H1 (cell line): Measurements from ENCODE around the gene ADSS1. TPM values are rescaled to one million over a fixed set of nuclear protein-coding genes. Genes with fewer than 3 reads are reported as not detected.

Experiments used
- CTCF ChIA-PET: fragments of 300-600 bp; sonication (Branson Sonifier 250); formaldehyde crosslinking; loops from one replicate; lab custom pipeline; 2021; ENCODE audit not compliant: partially characterized antibody; lab: Charles Lee
- POLR2A ChIA-PET: fragments of 300-600 bp; sonication (Branson Sonifier 250); formaldehyde crosslinking; loops from one replicate; lab custom pipeline; 2021; ENCODE audit warnings: inconsistent platforms; ENCODE audit not compliant: partially characterized antibody; lab: Charles Lee
- DNase-seq, 2 experiments: peaks; one replicate each; pipeline versions ENCODE4 v3.0.0 to v3.0.0-alpha.2; 2010 to 2022; ENCODE audit warnings: low spot score in 2 of 2, low read depth in 1 of 2, mixed read lengths in 1 of 2
- FAIRE-seq: peaks from 2 replicates; lab custom pipeline; 2011; peaks lifted over from hg19 to GRCh38; lab: Jason Lieb, UNC
- H2AFZ ChIP-seq: 2 replicates; pipeline ENCODE4 v1.8.1; 2012; ENCODE audit warnings: low read length, inconsistent platforms
- H2AK5ac ChIP-seq: 2 replicates; pipeline ENCODE4 v1.6.1; 2013; ENCODE audit warnings: low read depth, low read length
- H2BK120ac ChIP-seq: replicated peaks from 2 replicates; pipeline ENCODE3; 2013; ENCODE audit warnings: low read depth, low read length, inconsistent platforms
- H2BK12ac ChIP-seq: 2 replicates; pipeline ENCODE4 v1.6.1; 2013; ENCODE audit warnings: low read depth, low read length
- H2BK15ac ChIP-seq: 2 replicates; pipeline ENCODE4 v1.6.1; 2013; ENCODE audit warnings: low read length
- H2BK20ac ChIP-seq: 2 replicates; pipeline ENCODE4 v1.6.1; 2013; ENCODE audit warnings: low read length
- H2BK5ac ChIP-seq: 2 replicates; pipeline ENCODE4 v1.6.1; 2013; ENCODE audit warnings: low read depth, low read length
- H3K14ac ChIP-seq: 2 replicates; pipeline ENCODE4 v1.6.1; 2013; ENCODE audit warnings: inconsistent platforms; ENCODE audit not compliant: insufficient read length
- H3K18ac ChIP-seq: 2 replicates; pipeline ENCODE4 v1.6.1; 2013; ENCODE audit warnings: low read length; ENCODE audit errors: extremely low read depth
- H3K23ac ChIP-seq: 2 replicates; pipeline ENCODE4 v1.6.1; 2013; ENCODE audit warnings: inconsistent platforms; ENCODE audit not compliant: insufficient read length
- H3K23me2 ChIP-seq: 2 replicates; pipeline ENCODE4 v1.6.1; 2013; ENCODE audit warnings: low read depth, low read length
- H3K27ac ChIP-seq: 2 replicates; pipeline ENCODE4 v1.6.1; 2011; ENCODE audit warnings: low read depth, low read length, inconsistent platforms
- H3K27me3 ChIP-seq, 4 experiments: replicated peaks in 1 of 4; 1 replicate in 1 of 4; 2 replicates in 3 of 4; pipeline versions ENCODE4 v1.6.1 to v1.8.1; 2011 to 2013; ENCODE audit warnings: low read length in 3 of 4, mild to moderate bottlenecking in 3 of 4, inconsistent platforms in 2 of 4, mixed read lengths in 2 of 4, moderate library complexity in 1 of 4; ENCODE audit not compliant: control insufficient read depth in 3 of 4, insufficient read depth in 3 of 4; ENCODE audit errors: extremely low read depth in 1 of 4
- H3K36me3 ChIP-seq, 4 experiments: 2 replicates each; pipeline versions ENCODE4 v1.6.1 to v1.8.1; 2011 to 2013; ENCODE audit warnings: mild to moderate bottlenecking in 4 of 4, low read length in 3 of 4, moderate library complexity in 2 of 4, control low read depth in 1 of 4, inconsistent platforms in 1 of 4; ENCODE audit not compliant: insufficient read depth in 4 of 4, control insufficient read depth in 2 of 4
- H3K4ac ChIP-seq: replicated peaks from 2 replicates; pipeline ENCODE3; 2013; ENCODE audit warnings: low read length, low read depth, mixed read lengths, inconsistent platforms; ENCODE audit not compliant: insufficient read length
- H3K4me1 ChIP-seq, 4 experiments: replicated peaks in 1 of 4; 1 replicate in 1 of 4; 2 replicates in 3 of 4; pipeline versions ENCODE4 v1.6.1 to v1.8.1; 2011 to 2013; ENCODE audit warnings: low read length in 3 of 4, inconsistent platforms in 2 of 4, mixed read lengths in 1 of 4; ENCODE audit not compliant: insufficient read depth in 4 of 4, control insufficient read depth in 3 of 4
- H3K4me2 ChIP-seq, 2 experiments: 2 replicates each; pipeline versions ENCODE4 v1.6.1 to v1.8.1; 2011 to 2013; ENCODE audit warnings: low read depth in 2 of 2, low read length in 2 of 2, control low read depth in 1 of 2, inconsistent platforms in 1 of 2, mild to moderate bottlenecking in 1 of 2; ENCODE audit not compliant: insufficient read depth in 1 of 2
- H3K4me3 ChIP-seq, 4 experiments: fragments of 200-600, 300-600 bp in 1 of 4; sonication (generic), shearing (Covaris generic), sonication (Bioruptor Twin) in 1 of 4; 2 replicates each; pipeline versions ENCODE4 v1.5.1 to v1.8.1; 2011 to 2016; ENCODE audit warnings: low read length in 4 of 4, low read depth in 3 of 4, control low read depth in 2 of 4, inconsistent platforms in 2 of 4, mild to moderate bottlenecking in 2 of 4, mixed read lengths in 1 of 4, moderate library complexity in 1 of 4; ENCODE audit not compliant: insufficient read depth in 2 of 4; ENCODE audit errors: extremely low read depth in 1 of 4
- H3K56ac ChIP-seq: replicated peaks from 2 replicates; pipeline ENCODE3; 2013; ENCODE audit warnings: low read depth, mild to moderate bottlenecking, mixed read lengths, low read length, inconsistent platforms; ENCODE audit not compliant: insufficient read length
- H3K79me1 ChIP-seq: 2 replicates; pipeline ENCODE4 v1.6.1; 2013; ENCODE audit warnings: low read depth, low read length, control low read depth
- H3K79me2 ChIP-seq, 2 experiments: 2 replicates each; pipeline versions ENCODE4 v1.6.1 to v1.8.1; 2012 to 2013; ENCODE audit warnings: low read length in 2 of 2, mild to moderate bottlenecking in 2 of 2, inconsistent platforms in 1 of 2; ENCODE audit not compliant: insufficient read depth in 2 of 2, control insufficient read depth in 1 of 2
- H3K9ac ChIP-seq, 4 experiments: replicated peaks in 1 of 4; 1 replicate in 1 of 4; 2 replicates in 3 of 4; pipeline versions ENCODE4 v1.6.1 to v1.8.1; 2011 to 2013; ENCODE audit warnings: low read depth in 3 of 4, low read length in 3 of 4, control low read depth in 2 of 4, mild to moderate bottlenecking in 2 of 4, moderate library complexity in 2 of 4, inconsistent platforms in 1 of 4; ENCODE audit errors: extremely low read depth in 1 of 4
- H3K9me3 ChIP-seq, 2 experiments: 2 replicates each; pipeline versions ENCODE4 v1.6.1 to v1.8.1; 2012 to 2013; ENCODE audit warnings: mild to moderate bottlenecking in 2 of 2, moderate library complexity in 2 of 2, control low read depth in 1 of 2, inconsistent platforms in 1 of 2, low read depth in 1 of 2, low read length in 1 of 2, mixed read lengths in 1 of 2; ENCODE audit not compliant: insufficient read depth in 2 of 2
- H4K20me1 ChIP-seq, 2 experiments: replicated peaks in 1 of 2; 2 replicates each; pipeline versions ENCODE3 to v1.8.1; 2011 to 2013; ENCODE audit warnings: inconsistent platforms in 2 of 2, low read length in 2 of 2, mild to moderate bottlenecking in 1 of 2; ENCODE audit not compliant: insufficient read depth in 2 of 2, control insufficient read depth in 1 of 2
- H4K5ac ChIP-seq: 2 replicates; pipeline ENCODE4 v1.6.1; 2013; ENCODE audit warnings: low read length, low read depth, mixed read lengths, inconsistent platforms; ENCODE audit not compliant: insufficient read length
- H4K8ac ChIP-seq: 2 replicates; pipeline ENCODE4 v1.8.0; 2013; ENCODE audit warnings: mild to moderate bottlenecking, moderate library complexity, low read length, inconsistent platforms; ENCODE audit not compliant: insufficient read depth; ENCODE audit errors: extremely low read depth
- H4K91ac ChIP-seq: replicated peaks from 2 replicates; pipeline ENCODE3; 2013; ENCODE audit warnings: low read length, mixed read lengths, inconsistent platforms; ENCODE audit not compliant: insufficient read length
- E2F6 ChIP-seq: IDR thresholded peaks from 2 replicates; pipeline ENCODE4 v1.6.1; 2012; ENCODE audit warnings: inconsistent platforms
- RBBP5 ChIP-seq: IDR thresholded peaks from 2 replicates; pipeline ENCODE4 v1.7.1; 2012; ENCODE audit warnings: low read depth, mild to moderate bottlenecking, inconsistent platforms, low read length, moderate library complexity, borderline replicate concordance
- SP1 ChIP-seq: IDR thresholded peaks from 2 replicates; pipeline ENCODE4 v1.6.1; 2011; ENCODE audit warnings: low read depth, low read length
- SP2 ChIP-seq: IDR thresholded peaks from 2 replicates; pipeline ENCODE4 v1.6.1; 2012; ENCODE audit warnings: mild to moderate bottlenecking, low read length, inconsistent platforms
- USF2 ChIP-seq: IDR thresholded peaks from 2 replicates; pipeline ENCODE4 v1.6.1; 2011; ENCODE audit warnings: low read length, improper control_type of control experiment
- WGBS, 2 experiments: shearing (Covaris generic) in 1 of 2; methylation state at CpG; one replicate each; pipeline versions ENCODE4 v1.1.6 to v1.1.7; 2013 to 2015; ENCODE audit warnings: low lambda C conversion rate in 2 of 2, mixed read lengths in 2 of 2, inconsistent platforms in 1 of 2, low coverage in 1 of 2, missing lambda C conversion rate in 1 of 2; ENCODE audit not compliant: insufficient replicate concordance in 2 of 2, insufficient coverage in 1 of 2, insufficient read length in 1 of 2; ENCODE audit errors: extremely low coverage in 1 of 2, missing lambda C conversion rate in 1 of 2; 5-methylcytosine and 5-hydroxymethylcytosine counted together
- polyA plus RNA-seq, 7 experiments: library from polyadenylated mRNA; depleted of rRNA in 3 of 7; stranded (reverse) in 5 of 7; unstranded in 2 of 7; fragments of >200 nt in 5 of 7; fragments of 200-250 nt in 2 of 7; gene quantifications; 1 replicate in 5 of 7; 2 replicates in 1 of 7; 4 replicates in 1 of 7; pipeline versions ENCODE4 v1.2.1 to v1.2.3, GENCODE V29; 2011 to 2013; ENCODE audit warnings: missing spikeins in 2 of 7, mixed read lengths in 2 of 7
- total RNA-seq: library from RNA; stranded (reverse); fragmentation: NEBNext Ultra II Directional; extraction: Animal tissue kit (Norgen Biotek cat#: 25700); gene quantifications from 2 replicates; pipeline ENCODE4 v1.2.1, GENCODE V29; 2021

ADSS1 gene
- total and polyA plus RNA-seq, 2 of the 8 experiments (the other 6 are each of a cell fraction or from before 2014, with no cell fraction given), result 7.1 to 7.9 TPM

DNA sequence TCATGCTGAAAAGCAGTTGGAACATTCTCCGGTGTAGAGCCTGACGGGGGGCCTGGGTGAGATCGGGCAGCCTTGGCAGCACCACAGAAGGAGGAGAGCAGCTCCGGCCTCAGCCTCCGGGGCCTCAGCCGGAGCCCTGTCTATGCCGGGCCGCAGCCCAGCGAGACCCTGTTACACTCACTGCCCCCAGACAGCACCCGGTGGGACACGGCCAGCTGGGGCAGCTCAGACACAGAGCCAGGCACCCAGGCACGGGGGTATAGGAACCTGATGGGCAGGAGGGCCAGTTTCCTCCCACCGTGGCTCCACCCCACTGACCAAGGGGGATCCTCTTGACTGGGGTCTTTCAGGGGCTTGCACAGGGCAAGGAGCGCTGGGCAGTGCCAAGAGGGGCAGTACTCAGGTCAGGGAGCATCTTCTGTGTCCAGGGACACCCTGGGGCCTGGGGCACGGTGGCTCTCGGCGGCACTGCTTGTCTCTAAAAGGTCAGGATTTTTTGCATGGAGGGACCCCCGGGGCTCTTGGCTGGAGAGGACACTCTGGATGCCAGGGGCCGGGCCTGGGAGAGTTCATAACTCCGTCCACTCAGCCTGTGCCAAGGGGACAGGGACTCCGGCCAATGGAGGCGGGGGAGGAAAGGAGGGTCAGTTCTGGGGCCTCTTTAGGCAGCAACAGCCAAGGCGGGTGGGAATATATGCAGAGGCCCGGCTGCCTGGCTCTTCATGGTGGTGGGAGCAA lies 25.2 kb upstream of the ADSS1 start:
- H2BK20ac ChIP-seq, result no peak overlapping the region
- no peaks in the 10 kb centered on the region; the same call in 1 of the 2 replicates for H3K23me2 ChIP-seq
- no peak for TF ChIP-seq SP2
- no peak for TF ChIP-seq E2F6
- no peak for TF ChIP-seq SP1
- TF ChIP-seq RBBP5, result no peak
- no peak for TF ChIP-seq USF2
- FAIRE-seq, result no peak
- peaks cover 5% of the 10 kb centered on the region; the same call in 1 of the 2 replicates for H3K79me1 ChIP-seq
- H3K27ac ChIP-seq, result no peak overlapping the region
- no peak overlapping the region for H2BK5ac ChIP-seq
- H2AK5ac ChIP-seq, result no peak overlapping the region
- no peak for DNase-seq
- no peak overlapping the region for H3K4me2 ChIP-seq
- no peaks in the 10 kb centered on the region; a peak in 1 of 4 replicates for H3K79me2 ChIP-seq
- no peak overlapping the region for H2BK15ac ChIP-seq
- H4K8ac ChIP-seq, result no peak overlapping the region; the same call in 1 of the 2 replicates
- H3K36me3 ChIP-seq, result peaks cover 0 to 17% (median 5%) of the 10 kb centered on the region in 4 experiments; a peak in 4 of 8 replicates
- 89% methylated on average over 23 of the region's 24 CpGs; no CpG with 5 or more reads in 1 of the 2 experiments for WGBS, 2 experiments
- H2BK120ac ChIP-seq, result no peak overlapping the region
- H3K18ac ChIP-seq, result no peak overlapping the region
- no peak overlapping the region for H3K9ac ChIP-seq
- H3K9me3 ChIP-seq, result peaks cover 0 to 10% of the 10 kb centered on the region in 2 experiments; a peak in 2 of 4 replicates
- no peaks in the 10 kb centered on the region; a peak in 1 of 7 replicates for H3K27me3 ChIP-seq
- no peak overlapping the region for H3K14ac ChIP-seq
- H4K91ac ChIP-seq, result no peak overlapping the region
- H4K20me1 ChIP-seq, result peaks cover 1 to 38% of the 10 kb centered on the region in 2 experiments
- H2AFZ ChIP-seq, result no peak overlapping the region
- H3K23ac ChIP-seq, result no peak overlapping the region
- no peak overlapping the region for H3K4ac ChIP-seq
- no peak overlapping the region for H3K4me3 ChIP-seq
- H3K56ac ChIP-seq, result no peak overlapping the region
- CTCF ChIA-PET, result interaction anchor here (0.6 to 9.1 kb wide), 7 partner anchors 9 to 128 kb away, joined by 3 to 70 read pairs (median 3); no protein-coding TSS in a partner anchor
- POLR2A ChIA-PET, result interaction anchor here (1.1 to 6.6 kb wide), 4 partner anchors 8 to 70 kb away, joined by 3 to 71 read pairs (median 5); no protein-coding TSS in a partner anchor
- H3K4me1 ChIP-seq, result peaks cover 0 to 31% (median 20%) of the 10 kb centered on the region in 4 experiments; a peak in 5 of 7 replicates
- H2BK12ac ChIP-seq, result no peak overlapping the region
- H4K5ac ChIP-seq, result no peak overlapping the region
